Neural cell (in vitro differentiated cells): ENCODE data around the gene SNRPA. TPM values are rescaled to one million over a fixed set of nuclear protein-coding genes. Genes with fewer than 3 reads are reported as not detected.
"Not testable (repeated sequence)": the region's sequence is repeated elsewhere in the genome, so short reads cannot be mapped to it uniquely, and the experiment has no call there.

Experiments used
- H2AFZ ChIP-seq: fragments of 200-600, 300-800 bp; sonication (generic), shearing (Covaris generic); 2 replicates; pipeline ENCODE4 v1.6.0; 2014; ENCODE audit warnings: low read depth, mild to moderate bottlenecking, antibody characterized with exemption, low read length, moderate library complexity
- H3F3A ChIP-seq: fragments of 200-600 bp; shearing (Covaris generic); 2 replicates; pipeline ENCODE4 v1.6.1; 2016; ENCODE audit warnings: mild to moderate bottlenecking, moderate library complexity, mixed read lengths, antibody characterized with exemption, low read length; ENCODE audit not compliant: insufficient read depth, poor library complexity, severe bottlenecking
- H3K27ac ChIP-seq: fragments of 200-600, 300-800 bp; sonication (generic), shearing (Covaris generic); 2 replicates; pipeline ENCODE4 v1.5.1; 2014; ENCODE audit warnings: mild to moderate bottlenecking, low read length, moderate library complexity
- H3K27me3 ChIP-seq: fragments of 300-800, 200-600 bp; sonication (generic), shearing (Covaris generic); 2 replicates; pipeline ENCODE4 v1.6.0; 2014; ENCODE audit warnings: mild to moderate bottlenecking, low read depth, low read length, moderate library complexity; ENCODE audit not compliant: insufficient read depth
- H3K36me3 ChIP-seq: fragments of 300-800, 200-600 bp; sonication (generic), shearing (Covaris generic); 2 replicates; pipeline ENCODE4 v1.5.1; 2014; ENCODE audit warnings: mild to moderate bottlenecking, antibody characterized with exemption, low read length, moderate library complexity; ENCODE audit not compliant: insufficient read depth
- H3K4me2 ChIP-seq: fragments of 300-800, 200-600 bp; sonication (generic), shearing (Covaris generic); 2 replicates; pipeline ENCODE4 v1.6.0; 2014; ENCODE audit warnings: mild to moderate bottlenecking, low read length
- H3K4me3 ChIP-seq: fragments of 300-800, 200-600 bp; sonication (generic), shearing (Covaris generic); 2 replicates; pipeline ENCODE4 v1.5.1; 2014; ENCODE audit warnings: mild to moderate bottlenecking, low read length, moderate library complexity
- H3K79me2 ChIP-seq: fragments of 200-600 bp; shearing (Covaris generic); replicated peaks from 2 replicates; pipeline ENCODE4 v1.6.0; 2014; ENCODE audit warnings: mild to moderate bottlenecking, low read length, moderate library complexity; ENCODE audit not compliant: insufficient read depth
- H3K9ac ChIP-seq: fragments of 300-800, 200-600 bp; sonication (generic), shearing (Covaris generic); 2 replicates; pipeline ENCODE4 v1.6.1; 2016; ENCODE audit warnings: mild to moderate bottlenecking, low read length, mixed read lengths
- H3K9me2 ChIP-seq: fragments of 200-600 bp; shearing (Covaris generic); 2 replicates; pipeline ENCODE4 v1.6.1; 2016; ENCODE audit warnings: mild to moderate bottlenecking, low read length, mixed read lengths; ENCODE audit not compliant: insufficient read depth
- H3K9me3 ChIP-seq: fragments of 200-600, 300-800 bp; sonication (generic), shearing (Covaris generic); 2 replicates; pipeline ENCODE4 v1.6.1; 2016; ENCODE audit warnings: mild to moderate bottlenecking, mixed run types, low read length, moderate library complexity, mixed read lengths
- H4K20me1 ChIP-seq: fragments of 200-600 bp; shearing (Covaris generic); 2 replicates; pipeline ENCODE4 v1.6.1; 2016; ENCODE audit warnings: mild to moderate bottlenecking, mixed run types; ENCODE audit not compliant: insufficient read depth
- EP300 ChIP-seq: fragments of 450-650 bp; conservative IDR thresholded peaks from 2 replicates; pipeline ENCODE4 v1.6.1; 2014; ENCODE audit warnings: antibody characterized with exemption, mild to moderate bottlenecking, moderate library complexity; ENCODE audit not compliant: poor library complexity, severe bottlenecking
- EZH2 ChIP-seq: fragments of 200-600, 300-800 bp; shearing (Covaris generic), sonication (generic); IDR thresholded peaks from 2 replicates; pipeline ENCODE4 v1.6.1; 2014; ENCODE audit warnings: antibody characterized with exemption, low read length, borderline replicate concordance, mild to moderate bottlenecking; ENCODE audit not compliant: insufficient read depth, poor library complexity, severe bottlenecking
- MXI1 ChIP-seq: fragments of 450-650 bp; conservative IDR thresholded peaks from 2 replicates; pipeline ENCODE4 v1.6.1; 2014; ENCODE audit warnings: antibody characterized with exemption, mild to moderate bottlenecking; ENCODE audit not compliant: poor library complexity, severe bottlenecking
- POLR2AphosphoS5 ChIP-seq: IDR thresholded peaks from 2 replicates; pipeline ENCODE4 v1.6.1; 2012
- REST ChIP-seq: IDR thresholded peaks from 2 replicates; pipeline ENCODE4 v1.6.1; 2012; ENCODE audit warnings: borderline replicate concordance
- TAF1 ChIP-seq: IDR thresholded peaks from 2 replicates; pipeline ENCODE4 v1.6.1; 2012; ENCODE audit warnings: low read depth
- polyA plus RNA-seq: library from polyadenylated mRNA; depleted of rRNA; stranded (reverse); fragments of >200 nt; gene quantifications from 2 replicates; pipeline ENCODE4 v1.2.3, GENCODE V29; 2014
- TF ChIP-seq, protein P1 (sequence below): fragments of 450-650 bp; IDR thresholded peaks from 2 replicates; pipeline ENCODE4 v1.5.1; 2014; ENCODE audit warnings: antibody characterized with exemption, mild to moderate bottlenecking, moderate library complexity; ENCODE audit not compliant: poor library complexity, severe bottlenecking

Gene SNRPA
- polyA plus RNA-seq, 1 donor from 2014 or later = 29.9 TPM

DNA sequence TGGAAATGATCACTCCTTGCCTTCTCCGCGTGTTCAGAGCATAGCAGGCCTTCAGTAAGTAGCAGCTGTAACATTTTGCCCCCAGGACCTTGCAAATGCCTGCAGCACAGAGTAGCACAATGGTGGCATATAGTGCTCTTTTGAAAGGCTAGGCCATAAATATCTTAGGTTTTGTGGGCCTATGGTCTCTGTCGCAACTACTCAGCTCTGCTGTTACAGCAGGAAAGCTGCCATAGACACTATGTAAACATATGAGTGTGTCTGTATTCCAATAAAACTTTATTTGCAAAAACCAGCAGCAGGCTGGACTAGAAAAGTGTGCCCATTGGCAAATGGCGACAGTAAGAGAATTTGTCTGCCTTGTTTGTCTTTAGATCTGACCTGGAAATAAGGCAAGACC is 24.7 kb upstream of the SNRPA start:
- no peaks in the 10 kb centered on the region for H4K20me1 ChIP-seq
- no peak overlapping the region for H3K4me2 ChIP-seq
- no peak for TF ChIP-seq TAF1
- TF ChIP-seq EP300 = no peak
- TF ChIP-seq, protein P1, sequence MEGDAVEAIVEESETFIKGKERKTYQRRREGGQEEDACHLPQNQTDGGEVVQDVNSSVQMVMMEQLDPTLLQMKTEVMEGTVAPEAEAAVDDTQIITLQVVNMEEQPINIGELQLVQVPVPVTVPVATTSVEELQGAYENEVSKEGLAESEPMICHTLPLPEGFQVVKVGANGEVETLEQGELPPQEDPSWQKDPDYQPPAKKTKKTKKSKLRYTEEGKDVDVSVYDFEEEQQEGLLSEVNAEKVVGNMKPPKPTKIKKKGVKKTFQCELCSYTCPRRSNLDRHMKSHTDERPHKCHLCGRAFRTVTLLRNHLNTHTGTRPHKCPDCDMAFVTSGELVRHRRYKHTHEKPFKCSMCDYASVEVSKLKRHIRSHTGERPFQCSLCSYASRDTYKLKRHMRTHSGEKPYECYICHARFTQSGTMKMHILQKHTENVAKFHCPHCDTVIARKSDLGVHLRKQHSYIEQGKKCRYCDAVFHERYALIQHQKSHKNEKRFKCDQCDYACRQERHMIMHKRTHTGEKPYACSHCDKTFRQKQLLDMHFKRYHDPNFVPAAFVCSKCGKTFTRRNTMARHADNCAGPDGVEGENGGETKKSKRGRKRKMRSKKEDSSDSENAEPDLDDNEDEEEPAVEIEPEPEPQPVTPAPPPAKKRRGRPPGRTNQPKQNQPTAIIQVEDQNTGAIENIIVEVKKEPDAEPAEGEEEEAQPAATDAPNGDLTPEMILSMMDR = no peak
- no peak for TF ChIP-seq REST
- TF ChIP-seq MXI1 = no peak
- TF ChIP-seq POLR2AphosphoS5 = no peak
- no peak for TF ChIP-seq EZH2
- H2AFZ ChIP-seq = no peak overlapping the region
- H3F3A ChIP-seq = no peaks in the 10 kb centered on the region
- no peaks in the 10 kb centered on the region for H3K36me3 ChIP-seq
- H3K4me3 ChIP-seq = no peak overlapping the region
- H3K9me3 ChIP-seq = no peaks in the 10 kb centered on the region
- H3K9me2 ChIP-seq = no peaks in the 10 kb centered on the region
- H3K27ac ChIP-seq = no peak overlapping the region
- H3K27me3 ChIP-seq = no peaks in the 10 kb centered on the region
- no peak overlapping the region for H3K9ac ChIP-seq
- H3K79me2 ChIP-seq = peaks cover 4% of the 10 kb centered on the region

GRCh38 chr19:40730065-40730464 is 20.9 kb upstream of the SNRPA start:
- H3F3A ChIP-seq, H4K20me1 ChIP-seq, H3K36me3 ChIP-seq, H2AFZ ChIP-seq, H3K9ac ChIP-seq, H3K4me2 ChIP-seq, H3K27ac ChIP-seq, H3K4me3 ChIP-seq, H3K9me2 ChIP-seq, H3K27me3 ChIP-seq, H3K79me2 ChIP-seq, H3K9me3 ChIP-seq: not testable (repeated sequence)

DNA sequence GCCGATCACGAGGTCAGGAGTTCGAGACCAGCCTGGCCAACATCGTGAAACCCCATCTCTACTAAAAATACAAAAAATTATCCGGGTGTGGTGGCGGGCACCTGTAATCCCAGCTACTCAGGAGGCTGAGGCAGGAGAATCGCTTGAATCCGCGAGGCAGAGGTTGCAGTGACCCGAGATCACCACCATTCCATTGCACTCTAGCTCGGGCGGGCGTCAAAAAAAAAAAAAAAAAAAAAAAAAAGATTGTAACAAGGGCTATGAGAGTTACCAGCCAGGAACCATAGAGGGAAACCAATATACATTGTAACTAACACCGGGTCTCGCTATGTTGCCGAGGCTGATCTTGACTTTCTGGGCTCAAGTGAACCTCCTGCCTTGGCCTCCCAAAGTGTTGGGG is 18.7 kb upstream of the SNRPA start:
- H3K36me3 ChIP-seq, H3K9ac ChIP-seq, H3K9me3 ChIP-seq, H4K20me1 ChIP-seq, H3F3A ChIP-seq, H3K27me3 ChIP-seq, H3K79me2 ChIP-seq, H3K4me3 ChIP-seq, H3K9me2 ChIP-seq, H3K27ac ChIP-seq, H3K4me2 ChIP-seq, H2AFZ ChIP-seq: not testable (repeated sequence)
